GM18520 (cell line): Measurements from ENCODE around the gene SLC66A2.

Source experiments
- ATAC-seq: cut with Tn5 transposase; IDR thresholded peaks from one replicate; pipeline ENCODE4 v1.9.1; 2021; ENCODE audit not compliant: unreplicated experiment

Gene SLC66A2

GRCh38 chr18:79921984-79922965, 29.2 kb downstream of the SLC66A2 start:
- ATAC-seq = no peak

- ATAC-seq = no peak
Observed at GRCh38 chr18:79919089-79919488, 32.4 kb downstream of the SLC66A2 start.

- no peak for ATAC-seq
Observed at GRCh38 chr18:79918615-79919011, 32.8 kb downstream of the SLC66A2 start.

- no peak for ATAC-seq
Observed at GRCh38 chr18:79917853-79918614, 33.4 kb downstream of the SLC66A2 start.

GRCh38 chr18:79917169-79917852, 34.1 kb downstream of the SLC66A2 start:
- no peak for ATAC-seq

- no peak for ATAC-seq
Observed at GRCh38 chr18:79916546-79917168, 34.8 kb downstream of the SLC66A2 start.

- no peak for ATAC-seq
Observed at GRCh38 chr18:79916128-79916494, 35.3 kb downstream of the SLC66A2 start.

- no peak for ATAC-seq
Observed at GRCh38 chr18:79915161-79916127, 36.0 kb downstream of the SLC66A2 start.

- ATAC-seq = no peak
Observed at GRCh38 chr18:79914614-79915160, 36.8 kb downstream of the SLC66A2 start.

- no peak for ATAC-seq
Observed at GRCh38 chr18:79912994-79913831, 38.2 kb downstream of the SLC66A2 start.

GRCh38 chr18:79912409-79912991, 39.0 kb downstream of the SLC66A2 start:
- no peak for ATAC-seq

- ATAC-seq = no peak
Observed at GRCh38 chr18:79911344-79912270, 39.8 kb downstream of the SLC66A2 start.

- no peak for ATAC-seq
Observed at GRCh38 chr18:79910563-79911343, 40.7 kb downstream of the SLC66A2 start.

GRCh38 chr18:79906706-79907105, 44.7 kb downstream of the SLC66A2 start:
- no peak for ATAC-seq

- ATAC-seq = no peak
Observed at GRCh38 chr18:79905993-79906392, 45.5 kb downstream of the SLC66A2 start.

GRCh38 chr18:79905389-79905911, 46.0 kb downstream of the SLC66A2 start:
- ATAC-seq = no peak
